SK-N-SH (cell line): Measurements from ENCODE around the gene AGBL4. TPM values are rescaled to one million over a fixed set of nuclear protein-coding genes. Genes with fewer than 3 reads are reported as not detected.

ENCODE experiments used
- CTCF ChIA-PET: fragments of 300-600, 350-600 bp; formaldehyde crosslinking; extraction: SDS; loops from one replicate; lab custom pipeline; 2021; lab: Yijun Ruan, JAX
- POLR2A ChIA-PET: fragments of 350-600 bp; sonication (Branson Sonifier 250); formaldehyde crosslinking; extraction: SDS; loops from one replicate; lab custom pipeline; 2020; ENCODE audit warnings: antibody characterized with exemption, inconsistent platforms; lab: Yijun Ruan, JAX
- DNase-seq: peaks from one replicate; pipeline ENCODE4 v3.0.0; 2012
- H2AFZ ChIP-seq: fragments of 200-600 bp; sonication (generic); 2 replicates; pipeline ENCODE4 v1.8.1; 2016; ENCODE audit warnings: antibody characterized with exemption, mild to moderate bottlenecking, low read depth
- H3F3A ChIP-seq: fragments of 200-600 bp; sonication (generic); replicated peaks from 2 replicates; pipeline ENCODE3; 2016; ENCODE audit warnings: antibody characterized with exemption, mild to moderate bottlenecking; ENCODE audit not compliant: insufficient read depth
- H3K27ac ChIP-seq, 2 experiments: fragments of 200-500 bp in 1 of 2; fragments of 200-600 bp in 1 of 2; sonication (Bioruptor generic) in 1 of 2; sonication (generic), shearing (Covaris generic) in 1 of 2; 2 replicates each; pipeline versions ENCODE4 v1.5.1 to v1.6.1; 2014 to 2016; ENCODE audit warnings: low read depth in 2 of 2, inconsistent platforms in 1 of 2, low read length in 1 of 2, mild to moderate bottlenecking in 1 of 2, mixed read lengths in 1 of 2
- H3K27me3 ChIP-seq: fragments of 200-600 bp; sonication (generic), shearing (Covaris generic); 2 replicates; pipeline ENCODE4 v1.6.1; 2016; ENCODE audit warnings: mixed run types; ENCODE audit not compliant: insufficient read depth
- H3K36me3 ChIP-seq, 2 experiments: fragments of 200-500 bp in 1 of 2; fragments of 200-600 bp in 1 of 2; sonication (Bioruptor generic) in 1 of 2; sonication (generic) in 1 of 2; replicated peaks in 1 of 2; 2 replicates each; pipeline versions ENCODE3 to v1.5.1; 2014 to 2016; ENCODE audit warnings: low read length in 1 of 2, mild to moderate bottlenecking in 1 of 2; ENCODE audit not compliant: insufficient read depth in 2 of 2, control insufficient read depth in 1 of 2
- H3K4me1 ChIP-seq, 2 experiments: fragments of 200-500 bp in 1 of 2; fragments of 200-600 bp in 1 of 2; sonication (Bioruptor generic) in 1 of 2; sonication (generic), shearing (Covaris generic) in 1 of 2; 2 replicates each; pipeline versions ENCODE4 v1.5.1 to v1.6.1; 2014 to 2016; ENCODE audit warnings: low read depth in 1 of 2, low read length in 1 of 2, mixed run types in 1 of 2; ENCODE audit not compliant: insufficient read depth in 2 of 2, control insufficient read depth in 1 of 2
- H3K4me2 ChIP-seq: fragments of 200-600 bp; sonication (generic), shearing (Covaris generic); 2 replicates; pipeline ENCODE4 v1.6.1; 2017; ENCODE audit warnings: mixed run types
- H3K4me3 ChIP-seq, 2 experiments: fragments of 200-500 bp in 1 of 2; fragments of 200-600 bp in 1 of 2; sonication (Bioruptor generic) in 1 of 2; sonication (generic), shearing (Covaris generic) in 1 of 2; 2 replicates each; pipeline versions ENCODE4 v1.5.1 to v1.8.1; 2014 to 2016; ENCODE audit warnings: low read depth in 2 of 2, inconsistent platforms in 1 of 2, low read length in 1 of 2, mild to moderate bottlenecking in 1 of 2, mixed read lengths in 1 of 2, moderate library complexity in 1 of 2
- H3K79me2 ChIP-seq: fragments of 200-600 bp; sonication (generic); 2 replicates; pipeline ENCODE4 v1.8.1; 2017; ENCODE audit warnings: mild to moderate bottlenecking; ENCODE audit not compliant: insufficient read depth
- H3K9ac ChIP-seq: fragments of 200-600 bp; sonication (generic); 2 replicates; pipeline ENCODE4 v1.6.1; 2017; ENCODE audit warnings: mixed run types
- H3K9me2 ChIP-seq: fragments of 200-600 bp; sonication (generic); 2 replicates; pipeline ENCODE4 v1.6.1; 2017; ENCODE audit warnings: mixed run types
- H3K9me3 ChIP-seq: fragments of 200-600 bp; sonication (generic); 2 replicates; pipeline ENCODE4 v1.6.1; 2017; ENCODE audit warnings: mixed run types, mild to moderate bottlenecking, moderate library complexity
- H4K20me1 ChIP-seq: fragments of 200-600 bp; sonication (generic); 2 replicates; pipeline ENCODE4 v1.6.1; 2017; ENCODE audit warnings: mild to moderate bottlenecking, mixed run types; ENCODE audit not compliant: insufficient read depth
- CHD2 ChIP-seq: fragments of 150-350 bp; IDR thresholded peaks from 2 replicates; pipeline ENCODE4 v1.6.1; 2018; ENCODE audit warnings: low read length; ENCODE audit not compliant: partially characterized antibody
- ELF1 ChIP-seq: IDR thresholded peaks from 2 replicates; pipeline ENCODE4 v1.4.0; 2012
- EP300 ChIP-seq, 2 experiments: IDR thresholded peaks; 2 replicates each; pipeline versions ENCODE4 v1.4.0 to v1.6.1; 2012; ENCODE audit warnings: borderline replicate concordance in 1 of 2, low read depth in 1 of 2, low read length in 1 of 2
- FOSL2 ChIP-seq: IDR thresholded peaks from 2 replicates; pipeline ENCODE4 v1.4.0; 2012; ENCODE audit warnings: low read depth, mild to moderate bottlenecking, moderate library complexity, borderline replicate concordance
- FOXM1 ChIP-seq: IDR thresholded peaks from 2 replicates; pipeline ENCODE4 v1.4.0; 2012; ENCODE audit warnings: low read depth, mild to moderate bottlenecking
- GABPA ChIP-seq: IDR thresholded peaks from 2 replicates; pipeline ENCODE4 v1.4.0; 2012; ENCODE audit warnings: low read depth, mild to moderate bottlenecking
- JUND ChIP-seq: IDR thresholded peaks from 2 replicates; pipeline ENCODE4 v1.4.0; 2012
- MEF2A ChIP-seq: IDR thresholded peaks from 2 replicates; pipeline ENCODE4 v1.4.0; 2012; ENCODE audit warnings: low read depth, borderline replicate concordance
- MXI1 ChIP-seq: IDR thresholded peaks from 2 replicates; pipeline ENCODE4 v1.6.1; 2012; ENCODE audit warnings: mild to moderate bottlenecking, low read depth, low read length, improper control_type of control experiment
- NRF1 ChIP-seq: IDR thresholded peaks from 2 replicates; pipeline ENCODE4 v1.6.1; 2012; ENCODE audit warnings: low read depth, mild to moderate bottlenecking, low read length
- PBX3 ChIP-seq: IDR thresholded peaks from 2 replicates; pipeline ENCODE4; 2012
- RFX5 ChIP-seq: IDR thresholded peaks from 2 replicates; pipeline ENCODE4 v1.6.1; 2012; ENCODE audit warnings: mild to moderate bottlenecking, improper control_type of control experiment, low read length
- SMC3 ChIP-seq: IDR thresholded peaks from 2 replicates; pipeline ENCODE4 v1.6.1; 2012; ENCODE audit warnings: low read depth, low read length, improper control_type of control experiment
- TCF12 ChIP-seq: IDR thresholded peaks from 2 replicates; pipeline ENCODE4 v1.4.0; 2012
- TEAD4 ChIP-seq: IDR thresholded peaks from 2 replicates; pipeline ENCODE4 v1.4.0; 2012; ENCODE audit warnings: mild to moderate bottlenecking, borderline replicate concordance; ENCODE audit not compliant: insufficient read depth
- WGBS: methylation state at CpG from one replicate; pipeline ENCODE4 v1.1.6; 2017; ENCODE audit warnings: low lambda C conversion rate; 5-methylcytosine and 5-hydroxymethylcytosine counted together
- polyA plus RNA-seq, 3 experiments: library from polyadenylated mRNA; depleted of rRNA; stranded (reverse); fragments of >200 nt; gene quantifications; 2 replicates each; pipeline ENCODE4 v1.2.3, GENCODE V29; 2012
- TF ChIP-seq, protein P1 (sequence below): IDR thresholded peaks from 2 replicates; pipeline ENCODE4 v1.6.1; 2012; ENCODE audit warnings: mild to moderate bottlenecking, low read depth, low read length, moderate library complexity
- TF ChIP-seq, protein P2 (sequence below): IDR thresholded peaks from 2 replicates; pipeline ENCODE4 v1.4.0; 2012; ENCODE audit warnings: low read depth, borderline replicate concordance
- TF ChIP-seq, protein P3 (sequence below): fragments of 150-350 bp; IDR thresholded peaks from 2 replicates; pipeline ENCODE4 v1.6.1; 2017; ENCODE audit warnings: antibody characterized with exemption, low read length, low read depth, borderline replicate concordance

AGBL4 gene
- polyA plus RNA-seq, 1 of the 3 experiments (the other 2 are of a cell fraction) = 0.07 TPM

DNA sequence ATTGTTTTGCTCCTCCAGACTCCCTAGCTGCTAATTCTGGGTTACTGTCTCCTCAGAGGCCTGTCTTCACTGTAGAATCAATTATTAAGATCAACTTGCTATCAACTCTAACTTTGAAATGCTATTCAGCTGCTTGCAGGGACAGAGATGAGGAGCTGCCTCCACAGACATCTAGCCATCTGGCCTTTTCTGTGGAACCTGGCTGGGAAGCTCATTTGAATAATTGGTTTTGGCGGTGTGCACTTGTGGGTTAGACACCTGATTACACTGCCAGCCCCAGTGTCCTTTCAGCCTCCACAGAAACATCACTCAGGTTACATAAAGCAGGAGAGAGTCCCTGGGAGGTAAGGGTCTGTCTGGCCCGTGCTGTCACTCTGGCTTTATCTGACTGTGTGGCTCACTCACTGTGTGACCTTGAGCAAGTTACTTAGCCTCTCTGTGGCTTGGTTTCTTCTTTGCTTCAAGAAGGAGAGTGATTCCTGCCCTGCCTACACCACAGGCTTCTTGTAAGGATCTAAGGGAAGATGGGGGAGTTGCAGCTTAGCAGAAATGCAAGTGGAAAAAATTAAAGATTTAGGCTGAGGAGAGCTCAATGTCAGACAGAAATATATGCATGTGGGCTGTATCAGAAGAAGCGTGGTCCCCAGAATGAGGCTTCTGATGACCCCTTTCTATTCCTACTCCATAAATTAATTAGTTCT, 1378.7 kb downstream of the AGBL4 start (continued):
- TF ChIP-seq, protein P1, sequence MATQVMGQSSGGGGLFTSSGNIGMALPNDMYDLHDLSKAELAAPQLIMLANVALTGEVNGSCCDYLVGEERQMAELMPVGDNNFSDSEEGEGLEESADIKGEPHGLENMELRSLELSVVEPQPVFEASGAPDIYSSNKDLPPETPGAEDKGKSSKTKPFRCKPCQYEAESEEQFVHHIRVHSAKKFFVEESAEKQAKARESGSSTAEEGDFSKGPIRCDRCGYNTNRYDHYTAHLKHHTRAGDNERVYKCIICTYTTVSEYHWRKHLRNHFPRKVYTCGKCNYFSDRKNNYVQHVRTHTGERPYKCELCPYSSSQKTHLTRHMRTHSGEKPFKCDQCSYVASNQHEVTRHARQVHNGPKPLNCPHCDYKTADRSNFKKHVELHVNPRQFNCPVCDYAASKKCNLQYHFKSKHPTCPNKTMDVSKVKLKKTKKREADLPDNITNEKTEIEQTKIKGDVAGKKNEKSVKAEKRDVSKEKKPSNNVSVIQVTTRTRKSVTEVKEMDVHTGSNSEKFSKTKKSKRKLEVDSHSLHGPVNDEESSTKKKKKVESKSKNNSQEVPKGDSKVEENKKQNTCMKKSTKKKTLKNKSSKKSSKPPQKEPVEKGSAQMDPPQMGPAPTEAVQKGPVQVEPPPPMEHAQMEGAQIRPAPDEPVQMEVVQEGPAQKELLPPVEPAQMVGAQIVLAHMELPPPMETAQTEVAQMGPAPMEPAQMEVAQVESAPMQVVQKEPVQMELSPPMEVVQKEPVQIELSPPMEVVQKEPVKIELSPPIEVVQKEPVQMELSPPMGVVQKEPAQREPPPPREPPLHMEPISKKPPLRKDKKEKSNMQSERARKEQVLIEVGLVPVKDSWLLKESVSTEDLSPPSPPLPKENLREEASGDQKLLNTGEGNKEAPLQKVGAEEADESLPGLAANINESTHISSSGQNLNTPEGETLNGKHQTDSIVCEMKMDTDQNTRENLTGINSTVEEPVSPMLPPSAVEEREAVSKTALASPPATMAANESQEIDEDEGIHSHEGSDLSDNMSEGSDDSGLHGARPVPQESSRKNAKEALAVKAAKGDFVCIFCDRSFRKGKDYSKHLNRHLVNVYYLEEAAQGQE = no peak
- TF ChIP-seq RFX5 = no peak
- TF ChIP-seq ELF1 = no peak
- TF ChIP-seq JUND = no peak
- no peak for TF ChIP-seq EP300 (IDR thresholded peaks at IDR 0.05; ENCODE audit: borderline replicate concordance in 1 of 2, low read depth in 1 of 2, low read length in 1 of 2)
- TF ChIP-seq CHD2 = no peak

- no peaks in the 10 kb centered on the region for H4K20me1 ChIP-seq
- no peaks in the 10 kb centered on the region for H3K79me2 ChIP-seq
- H3K27ac ChIP-seq = no peak overlapping the region
- no peak for DNase-seq
- H3K27me3 ChIP-seq = no peaks in the 10 kb centered on the region
- 76% methylated on average over 7 of the region's 7 CpGs for WGBS
- no peaks in the 10 kb centered on the region for H3K9me2 ChIP-seq
- no peak overlapping the region for H2AFZ ChIP-seq
- ChIA-PET CTCF (interaction anchor here (1.2 to 1.4 kb wide), 3 partner anchors 9 to 1704 kb away, joined by 3 to 6 read pairs (median 4); no protein-coding TSS in a partner anchor), POLR2A (no interaction called here)
- no peaks in the 10 kb centered on the region for H3F3A ChIP-seq
- no peak overlapping the region for H3K9ac ChIP-seq
- H3K36me3 ChIP-seq = no peaks in the 10 kb centered on the region
- peaks cover 0 to 4% of the 10 kb centered on the region in 2 experiments; a peak in 1 of 4 replicates for H3K4me1 ChIP-seq
- H3K9me3 ChIP-seq = no peaks in the 10 kb centered on the region
- H3K4me2 ChIP-seq = no peak overlapping the region
- no peak overlapping the region for H3K4me3 ChIP-seq
- TF ChIP-seq MEF2A (no peak), GABPA (no peak), TCF12 (no peak), FOSL2 (no peak), FOXM1 (no peak), PBX3 (no peak), SMC3 (no peak), NRF1 (no peak), JUND (no peak), TEAD4 (no peak), MXI1 (no peak)
- TF ChIP-seq, protein P1 = no peak
- TF ChIP-seq, protein P2, sequence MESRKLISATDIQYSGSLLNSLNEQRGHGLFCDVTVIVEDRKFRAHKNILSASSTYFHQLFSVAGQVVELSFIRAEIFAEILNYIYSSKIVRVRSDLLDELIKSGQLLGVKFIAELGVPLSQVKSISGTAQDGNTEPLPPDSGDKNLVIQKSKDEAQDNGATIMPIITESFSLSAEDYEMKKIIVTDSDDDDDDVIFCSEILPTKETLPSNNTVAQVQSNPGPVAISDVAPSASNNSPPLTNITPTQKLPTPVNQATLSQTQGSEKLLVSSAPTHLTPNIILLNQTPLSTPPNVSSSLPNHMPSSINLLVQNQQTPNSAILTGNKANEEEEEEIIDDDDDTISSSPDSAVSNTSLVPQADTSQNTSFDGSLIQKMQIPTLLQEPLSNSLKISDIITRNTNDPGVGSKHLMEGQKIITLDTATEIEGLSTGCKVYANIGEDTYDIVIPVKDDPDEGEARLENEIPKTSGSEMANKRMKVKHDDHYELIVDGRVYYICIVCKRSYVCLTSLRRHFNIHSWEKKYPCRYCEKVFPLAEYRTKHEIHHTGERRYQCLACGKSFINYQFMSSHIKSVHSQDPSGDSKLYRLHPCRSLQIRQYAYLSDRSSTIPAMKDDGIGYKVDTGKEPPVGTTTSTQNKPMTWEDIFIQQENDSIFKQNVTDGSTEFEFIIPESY = no peak
- TF ChIP-seq, protein P3, sequence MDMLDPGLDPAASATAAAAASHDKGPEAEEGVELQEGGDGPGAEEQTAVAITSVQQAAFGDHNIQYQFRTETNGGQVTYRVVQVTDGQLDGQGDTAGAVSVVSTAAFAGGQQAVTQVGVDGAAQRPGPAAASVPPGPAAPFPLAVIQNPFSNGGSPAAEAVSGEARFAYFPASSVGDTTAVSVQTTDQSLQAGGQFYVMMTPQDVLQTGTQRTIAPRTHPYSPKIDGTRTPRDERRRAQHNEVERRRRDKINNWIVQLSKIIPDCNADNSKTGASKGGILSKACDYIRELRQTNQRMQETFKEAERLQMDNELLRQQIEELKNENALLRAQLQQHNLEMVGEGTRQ = no peak
Measured at GRCh38 chr1:48644190-48644900, 1379.4 kb downstream of the AGBL4 start.
